ENCODE results near the gene THAP5. TPM values are rescaled to one million over a fixed set of nuclear protein-coding genes. Genes with fewer than 3 reads are reported as not detected.

Gene THAP5
- total RNA-seq, 4 donors from 2014 or later, result 22.5 to 36.0 (median 25.6) TPM

DNA sequence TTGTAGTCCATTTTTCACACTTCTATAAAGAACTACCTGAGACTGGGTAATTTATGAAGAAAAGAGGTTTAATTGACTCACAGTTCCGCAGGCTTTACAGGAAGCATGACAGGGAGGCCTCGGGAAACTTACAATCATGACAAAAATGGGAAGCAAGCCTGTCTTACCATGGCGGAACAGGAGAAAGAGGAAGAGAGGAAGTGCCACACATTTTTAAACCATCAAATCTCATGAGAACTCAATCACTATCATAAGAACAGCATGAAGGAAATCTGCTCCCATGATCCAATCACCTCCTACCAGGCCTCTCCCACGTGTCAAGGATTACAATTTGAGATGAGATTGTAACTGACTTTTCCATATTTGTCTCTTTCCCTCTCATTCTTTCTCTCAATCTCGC, 34.2 kb downstream of the THAP5 start:
- in situ Hi-C loops (cut with MboI; ENCODE audit: low sequenced_read_pairs in 4 of 4), result no loop called here
- H3K27ac ChIP-seq, result no peak overlapping the region

DNA sequence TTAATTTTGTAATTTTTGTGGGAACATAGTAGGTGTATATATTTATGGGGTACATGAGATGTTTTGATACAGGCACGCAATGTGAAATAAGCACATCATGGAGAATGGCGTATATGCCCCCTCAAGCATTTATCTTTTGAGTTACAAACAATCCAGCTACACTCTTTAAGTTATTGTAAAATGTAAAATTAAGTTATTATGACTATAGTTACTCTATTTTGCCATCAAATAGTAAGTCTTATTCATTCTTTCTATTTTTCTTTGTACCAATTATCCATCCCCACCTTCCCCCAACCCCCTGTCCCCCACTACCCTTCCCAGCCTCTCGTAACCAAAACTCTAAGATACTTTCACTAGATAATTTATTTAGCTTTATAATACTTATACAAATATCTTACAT, 35.8 kb downstream of the THAP5 start:
- Histone ChIP-seq H3K27me3 (no peaks in the 10 kb centered on the region), H3K4me1 (no peaks in the 10 kb centered on the region), H3K4me3 (no peak overlapping the region), H3K27ac (no peak overlapping the region), H3K9me3 (no peaks in the 10 kb centered on the region), H3K36me3 (no peaks in the 10 kb centered on the region)
- in situ Hi-C loops (cut with MboI; ENCODE audit: low sequenced_read_pairs in 4 of 4) (no loop called here), intact Hi-C loops (cut with DNase I; ENCODE audit: low total_unique reads) (no loop called here)
- TF ChIP-seq, protein P1, sequence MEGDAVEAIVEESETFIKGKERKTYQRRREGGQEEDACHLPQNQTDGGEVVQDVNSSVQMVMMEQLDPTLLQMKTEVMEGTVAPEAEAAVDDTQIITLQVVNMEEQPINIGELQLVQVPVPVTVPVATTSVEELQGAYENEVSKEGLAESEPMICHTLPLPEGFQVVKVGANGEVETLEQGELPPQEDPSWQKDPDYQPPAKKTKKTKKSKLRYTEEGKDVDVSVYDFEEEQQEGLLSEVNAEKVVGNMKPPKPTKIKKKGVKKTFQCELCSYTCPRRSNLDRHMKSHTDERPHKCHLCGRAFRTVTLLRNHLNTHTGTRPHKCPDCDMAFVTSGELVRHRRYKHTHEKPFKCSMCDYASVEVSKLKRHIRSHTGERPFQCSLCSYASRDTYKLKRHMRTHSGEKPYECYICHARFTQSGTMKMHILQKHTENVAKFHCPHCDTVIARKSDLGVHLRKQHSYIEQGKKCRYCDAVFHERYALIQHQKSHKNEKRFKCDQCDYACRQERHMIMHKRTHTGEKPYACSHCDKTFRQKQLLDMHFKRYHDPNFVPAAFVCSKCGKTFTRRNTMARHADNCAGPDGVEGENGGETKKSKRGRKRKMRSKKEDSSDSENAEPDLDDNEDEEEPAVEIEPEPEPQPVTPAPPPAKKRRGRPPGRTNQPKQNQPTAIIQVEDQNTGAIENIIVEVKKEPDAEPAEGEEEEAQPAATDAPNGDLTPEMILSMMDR (IDR thresholded peaks at IDR 0.05 in 4 of 5, conservative IDR thresholded peaks at IDR 0.05 in 1 of 5), result no peak
- TF ChIP-seq POLR2A (IDR thresholded peaks at IDR 0.05), result no peak
- ATAC-seq (no peak), DNase-seq (no peak)

More for the DNA sequence above, 34.2 kb downstream of the THAP5 start:
- DNase-seq (no peak), ATAC-seq (no peak)
- H3K36me3 ChIP-seq, result no peaks in the 10 kb centered on the region
- intact Hi-C loops (cut with DNase I; ENCODE audit: low total_unique reads), result no loop called here
- TF ChIP-seq, protein P1 (IDR thresholded peaks at IDR 0.05 in 4 of 5, conservative IDR thresholded peaks at IDR 0.05 in 1 of 5), result no peak
- no peak for TF ChIP-seq POLR2A (IDR thresholded peaks at IDR 0.05)
- no peaks in the 10 kb centered on the region for H3K27me3 ChIP-seq
- H3K9me3 ChIP-seq, result no peaks in the 10 kb centered on the region
- H3K4me1 ChIP-seq, result no peaks in the 10 kb centered on the region
- no peak overlapping the region for H3K4me3 ChIP-seq

DNA sequence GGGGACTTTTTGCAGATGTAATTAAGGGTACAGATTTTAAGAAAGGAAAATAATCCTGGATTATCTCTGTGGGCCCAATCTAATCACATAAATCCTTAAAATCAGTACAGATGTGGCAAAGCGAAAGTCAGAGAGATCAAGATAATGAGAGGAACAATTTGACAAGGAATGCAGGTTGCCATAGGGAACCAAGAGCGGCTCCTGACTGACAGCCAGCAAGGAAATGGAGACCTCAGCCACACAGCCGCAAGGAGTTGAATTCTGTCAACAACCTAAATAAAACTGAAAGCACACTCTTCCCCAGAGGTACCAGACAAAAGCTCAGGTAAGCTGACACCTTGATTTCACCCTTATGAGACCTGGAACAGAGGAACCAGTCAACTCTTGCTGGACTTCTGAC, 40.2 kb downstream of the THAP5 start:
- Histone ChIP-seq H3K4me3 (no peak overlapping the region), H3K36me3 (no peaks in the 10 kb centered on the region), H3K27ac (no peak overlapping the region), H3K27me3 (no peaks in the 10 kb centered on the region), H3K4me1 (peaks cover 5 to 12% of the 10 kb centered on the region in 2 donors), H3K9me3 (no peaks in the 10 kb centered on the region)
- DNase-seq (no peak), ATAC-seq (no peak)
- TF ChIP-seq, protein P1 (IDR thresholded peaks at IDR 0.05 in 4 of 5, conservative IDR thresholded peaks at IDR 0.05 in 1 of 5), result no peak
- TF ChIP-seq POLR2A (IDR thresholded peaks at IDR 0.05), result no peak
- in situ Hi-C loops (cut with MboI; ENCODE audit: low sequenced_read_pairs in 4 of 4) (loop anchor here in 3 of 4 donors (5.0 kb wide), 2 partner anchors 38 to 43 kb away; partner anchors contain the start of genes DNAJB9 (in 1 of the 3) and THAP5 (in 1 of the 3)), intact Hi-C loops (cut with DNase I; ENCODE audit: low total_unique reads) (loop anchor here (5.0 kb wide), 1 partner anchor 787 kb away; the partner anchor contains the start of gene CBLL1)

DNA sequence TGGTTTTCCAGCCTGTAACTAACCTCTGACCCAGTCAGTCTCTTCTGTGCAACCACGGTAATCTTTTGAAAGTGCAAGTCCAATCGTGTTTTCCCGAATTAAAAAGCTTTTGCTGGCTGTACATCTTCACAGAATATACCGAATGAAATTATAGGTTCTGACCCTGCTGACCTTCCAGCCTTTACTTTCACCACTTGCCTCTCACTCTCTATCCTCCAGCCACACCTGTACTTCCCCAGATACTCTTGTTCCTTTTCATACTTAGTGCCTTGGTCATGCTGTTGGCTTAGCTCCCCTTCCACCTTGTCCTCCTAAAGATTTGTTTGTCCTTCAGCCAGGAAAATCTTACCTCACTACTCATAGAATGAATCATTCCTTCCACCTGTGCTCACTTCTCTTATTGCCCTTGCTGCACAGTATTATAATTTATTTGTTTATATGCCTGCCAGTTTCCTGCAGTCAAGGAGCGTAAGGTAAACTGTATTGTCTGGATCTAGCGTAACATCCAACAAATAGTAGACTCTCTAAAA, 41.3 kb downstream of the THAP5 start:
- H3K4me1 ChIP-seq, result peaks cover 16 to 23% of the 10 kb centered on the region in 2 donors
- TF ChIP-seq, protein P1 (IDR thresholded peaks at IDR 0.05 in 4 of 5, conservative IDR thresholded peaks at IDR 0.05 in 1 of 5), result no peak
- no peak for TF ChIP-seq POLR2A (IDR thresholded peaks at IDR 0.05)
- H3K9me3 ChIP-seq, result no peaks in the 10 kb centered on the region
- in situ Hi-C loops (cut with MboI; ENCODE audit: low sequenced_read_pairs in 4 of 4) (loop anchor here in 3 of 4 donors (5.0 kb wide), 2 partner anchors 39 to 44 kb away; partner anchors contain the start of genes DNAJB9 (in 1 of the 3) and THAP5 (in 1 of the 3)), intact Hi-C loops (cut with DNase I; ENCODE audit: low total_unique reads) (loop anchor here (5.0 kb wide), 1 partner anchor 786 kb away; the partner anchor contains the start of gene CBLL1)
- H3K27ac ChIP-seq, result peak overlapping the region in 1 of 4 donors; percentile 24
- H3K4me3 ChIP-seq, result no peak overlapping the region
- H3K36me3 ChIP-seq, result no peaks in the 10 kb centered on the region
- H3K27me3 ChIP-seq, result no peaks in the 10 kb centered on the region
- DNase-seq (no peak), ATAC-seq (no peak)
